Measurements from ENCODE around the gene ZNF345.

GRCh38 chr19:36833430-36833829 is 17.2 kb upstream of the ZNF345 start:
- TF ChIP-seq CTCF (IDR thresholded peaks at IDR 0.05) (no peak), POLR2A (IDR thresholded peaks at IDR 0.05) (no peak), EP300 (IDR thresholded peaks at IDR 0.05) (no peak)

All from tibial nerve (tissue), 4 donors.